ENCODE measurements around the gene PLEKHA6.

DNA sequence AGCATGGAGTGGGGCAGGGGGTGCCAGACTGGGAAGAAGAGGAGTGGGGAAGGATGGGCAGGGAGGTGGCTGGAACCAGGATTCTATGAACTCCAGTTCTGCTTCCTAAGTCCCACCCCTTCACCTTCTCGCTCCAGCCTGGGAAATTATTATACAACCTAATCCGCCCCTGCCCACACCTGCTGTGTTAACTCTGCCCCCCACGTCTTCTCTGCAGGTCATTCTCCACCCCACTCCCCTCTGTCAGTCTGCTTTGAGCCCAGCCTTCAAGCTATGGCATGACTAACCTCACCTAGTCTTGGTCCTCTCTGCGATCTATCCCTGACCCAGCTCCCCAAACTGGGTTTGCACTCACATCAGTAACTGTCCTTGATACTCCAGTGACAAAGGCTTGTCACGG is 99.9 kb downstream of the PLEKHA6 start:
- TF ChIP-seq EZH2 (optimal IDR thresholded peaks at IDR 0.05; ENCODE audit: low read depth, low read length): no peak
- TF ChIP-seq, protein P1, sequence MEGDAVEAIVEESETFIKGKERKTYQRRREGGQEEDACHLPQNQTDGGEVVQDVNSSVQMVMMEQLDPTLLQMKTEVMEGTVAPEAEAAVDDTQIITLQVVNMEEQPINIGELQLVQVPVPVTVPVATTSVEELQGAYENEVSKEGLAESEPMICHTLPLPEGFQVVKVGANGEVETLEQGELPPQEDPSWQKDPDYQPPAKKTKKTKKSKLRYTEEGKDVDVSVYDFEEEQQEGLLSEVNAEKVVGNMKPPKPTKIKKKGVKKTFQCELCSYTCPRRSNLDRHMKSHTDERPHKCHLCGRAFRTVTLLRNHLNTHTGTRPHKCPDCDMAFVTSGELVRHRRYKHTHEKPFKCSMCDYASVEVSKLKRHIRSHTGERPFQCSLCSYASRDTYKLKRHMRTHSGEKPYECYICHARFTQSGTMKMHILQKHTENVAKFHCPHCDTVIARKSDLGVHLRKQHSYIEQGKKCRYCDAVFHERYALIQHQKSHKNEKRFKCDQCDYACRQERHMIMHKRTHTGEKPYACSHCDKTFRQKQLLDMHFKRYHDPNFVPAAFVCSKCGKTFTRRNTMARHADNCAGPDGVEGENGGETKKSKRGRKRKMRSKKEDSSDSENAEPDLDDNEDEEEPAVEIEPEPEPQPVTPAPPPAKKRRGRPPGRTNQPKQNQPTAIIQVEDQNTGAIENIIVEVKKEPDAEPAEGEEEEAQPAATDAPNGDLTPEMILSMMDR (IDR thresholded peaks at IDR 0.05; ENCODE audit: low read length): no peak
- TF ChIP-seq EZH2phosphoT487 (IDR thresholded peaks at IDR 0.05; ENCODE audit: low read length): no peak

Data from MM.1S (cell line).